Prostate gland (tissue), 2 donors: ENCODE measurements around the gene FCHSD2. TPM values are rescaled to one million over a fixed set of nuclear protein-coding genes. Genes with fewer than 3 reads are reported as not detected.

ENCODE experiments used
- DNase-seq: peaks from one replicate; pipeline ENCODE4 v3.0.0-alpha.2; 2019; ENCODE audit warnings: low spot score
- H3K27ac ChIP-seq, 2 donors: fragments of 200-600 bp; sonication (generic); 2 replicates each; pipeline ENCODE4 v1.5.1; 2017 to 2019
- H3K27me3 ChIP-seq: fragments of 200-600 bp; sonication (generic); replicated peaks from 2 replicates; pipeline ENCODE4 v1.5.1; 2019; ENCODE audit not compliant: insufficient read depth
- H3K36me3 ChIP-seq, 2 donors: fragments of 200-600 bp; sonication (generic); 1 replicate in 1 of 2; 2 replicates in 1 of 2; pipeline versions ENCODE4 v1.5.1 to v1.8.1; 2017 to 2019
- H3K4me1 ChIP-seq: fragments of 200-600 bp; sonication (generic); replicated peaks from 2 replicates; pipeline ENCODE4 v1.5.1; 2019
- H3K4me3 ChIP-seq, 2 donors: fragments of 200-600 bp; sonication (generic); 2 replicates each; pipeline ENCODE4 v1.5.1; 2017 to 2019
- H3K9me3 ChIP-seq: fragments of 200-600 bp; sonication (generic); 2 replicates; pipeline ENCODE4 v1.5.1; 2017
- POLR2A ChIP-seq: fragments of 450-650 bp; IDR thresholded peaks from one replicate; pipeline ENCODE4 v1.6.1; 2016; ENCODE audit warnings: antibody characterized with exemption, mild to moderate bottlenecking
- POLR2AphosphoS5 ChIP-seq: sonication (generic); formaldehyde crosslinking; IDR thresholded peaks from one replicate; pipeline ENCODE4 v1.6.1; 2017; ENCODE audit warnings: antibody characterized with exemption
- WGBS: methylation state at CpG from one replicate; pipeline ENCODE4 v1.1.5; 2018; 5-methylcytosine and 5-hydroxymethylcytosine counted together
- intact Hi-C: fragments of 100-400 bp; cut with DNase I; formaldehyde crosslinking; loops from one replicate; pipeline ENCODE4 v1.14.2; 2022
- total RNA-seq, 2 donors: library from RNA; depleted of rRNA; stranded (reverse); fragments of >200 nt; gene quantifications; one replicate each; pipeline ENCODE4 v1.1.0, GENCODE V29; 2016
- TF ChIP-seq, protein P1 (sequence below), 4 experiments: fragments of 200-600 bp in 2 of 4; fragments of 450-650 bp in 2 of 4; sonication (generic) in 2 of 4; IDR thresholded peaks; 1 replicate in 3 of 4; 2 replicates in 1 of 4; pipeline ENCODE4 v1.5.1; 2016 to 2019; ENCODE audit warnings: antibody characterized with exemption in 4 of 4, mild to moderate bottlenecking in 2 of 4, moderate library complexity in 2 of 4

The FCHSD2 gene
- total RNA-seq, 2 donors from 2014 or later, result 9.9 to 45.3 TPM

DNA sequence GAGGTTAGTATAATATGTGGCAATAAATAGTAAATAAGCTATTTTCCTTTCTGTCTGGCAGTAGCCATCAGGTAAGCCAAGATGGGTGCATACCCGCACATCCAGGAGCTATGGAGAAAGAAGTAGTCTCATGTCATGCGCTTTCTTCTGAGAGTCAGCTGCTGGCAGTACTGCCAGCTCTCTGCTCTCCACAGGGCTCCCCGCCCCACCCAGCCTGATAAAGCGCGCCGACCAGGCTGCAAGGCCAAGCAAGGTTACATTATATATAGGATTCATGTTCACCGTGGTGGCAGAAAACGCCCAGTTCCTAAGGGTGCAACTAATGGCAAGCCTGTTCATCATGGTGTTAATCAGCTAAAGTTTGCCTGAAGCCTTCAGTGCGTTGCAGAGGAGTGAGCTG is 201.7 kb downstream of the FCHSD2 start:
- H3K27me3 ChIP-seq, result peaks cover 4% of the 10 kb centered on the region
- no peaks in the 10 kb centered on the region for H3K4me1 ChIP-seq
- H3K4me3 ChIP-seq, result no peak overlapping the region
- no peaks in the 10 kb centered on the region for H3K36me3 ChIP-seq
- 94% methylated on average over 9 of the region's 9 CpGs for WGBS
- no peak for TF ChIP-seq POLR2AphosphoS5
- no peak for TF ChIP-seq POLR2A
- intact Hi-C loops, result no loop called here
- no peak overlapping the region for H3K27ac ChIP-seq
- no peak for DNase-seq
- no peaks in the 10 kb centered on the region for H3K9me3 ChIP-seq

DNA sequence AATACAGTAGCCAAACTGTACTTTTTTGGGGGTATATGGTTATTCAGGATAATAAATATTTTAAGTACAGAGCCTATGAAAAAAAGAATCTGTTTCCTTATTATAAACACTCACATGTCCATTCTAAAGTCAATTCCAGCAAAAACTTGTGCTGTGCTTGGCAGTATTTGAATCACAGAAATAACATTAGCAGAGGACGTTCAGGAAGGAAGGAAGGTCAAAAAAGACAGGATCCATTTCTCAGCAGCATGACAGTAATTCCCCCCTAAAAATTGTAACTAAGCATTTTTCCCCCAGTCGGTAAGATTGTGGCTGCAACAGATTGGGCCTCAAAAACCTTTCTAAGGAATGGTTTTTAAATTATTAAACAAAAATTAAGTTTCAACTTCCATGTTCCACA is 203.1 kb downstream of the FCHSD2 start:
- Histone ChIP-seq H3K4me3 (no peak overlapping the region), H3K36me3 (no peaks in the 10 kb centered on the region), H3K4me1 (no peaks in the 10 kb centered on the region), H3K9me3 (no peaks in the 10 kb centered on the region), H3K27ac (no peak overlapping the region), H3K27me3 (peaks cover 4% of the 10 kb centered on the region)
- DNase-seq, result no peak
- 82% methylated on average over 2 of the region's 2 CpGs for WGBS
- intact Hi-C loops, result no loop called here
- TF ChIP-seq POLR2A, result no peak
- TF ChIP-seq, protein P1, sequence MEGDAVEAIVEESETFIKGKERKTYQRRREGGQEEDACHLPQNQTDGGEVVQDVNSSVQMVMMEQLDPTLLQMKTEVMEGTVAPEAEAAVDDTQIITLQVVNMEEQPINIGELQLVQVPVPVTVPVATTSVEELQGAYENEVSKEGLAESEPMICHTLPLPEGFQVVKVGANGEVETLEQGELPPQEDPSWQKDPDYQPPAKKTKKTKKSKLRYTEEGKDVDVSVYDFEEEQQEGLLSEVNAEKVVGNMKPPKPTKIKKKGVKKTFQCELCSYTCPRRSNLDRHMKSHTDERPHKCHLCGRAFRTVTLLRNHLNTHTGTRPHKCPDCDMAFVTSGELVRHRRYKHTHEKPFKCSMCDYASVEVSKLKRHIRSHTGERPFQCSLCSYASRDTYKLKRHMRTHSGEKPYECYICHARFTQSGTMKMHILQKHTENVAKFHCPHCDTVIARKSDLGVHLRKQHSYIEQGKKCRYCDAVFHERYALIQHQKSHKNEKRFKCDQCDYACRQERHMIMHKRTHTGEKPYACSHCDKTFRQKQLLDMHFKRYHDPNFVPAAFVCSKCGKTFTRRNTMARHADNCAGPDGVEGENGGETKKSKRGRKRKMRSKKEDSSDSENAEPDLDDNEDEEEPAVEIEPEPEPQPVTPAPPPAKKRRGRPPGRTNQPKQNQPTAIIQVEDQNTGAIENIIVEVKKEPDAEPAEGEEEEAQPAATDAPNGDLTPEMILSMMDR (IDR thresholded peaks at IDR 0.05), result no peak
- TF ChIP-seq POLR2AphosphoS5, result no peak

DNA sequence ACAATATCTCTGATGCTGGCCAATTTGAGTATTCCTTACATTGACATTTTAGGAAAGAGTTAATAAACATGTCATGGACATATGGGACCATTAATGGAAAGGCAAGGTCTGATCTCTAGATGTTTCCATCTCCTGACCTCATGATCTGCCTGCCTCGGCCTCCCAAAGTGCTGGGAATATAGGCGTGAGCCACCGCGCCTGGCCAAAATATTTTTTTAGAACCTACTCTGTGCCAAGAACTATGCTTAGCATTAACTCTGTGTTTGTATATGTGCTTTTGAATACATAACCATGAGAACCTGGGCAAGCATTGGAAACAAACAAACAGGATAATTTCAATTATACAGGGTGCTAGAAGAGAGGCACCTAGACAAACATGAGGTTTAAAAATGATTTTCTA is 204.7 kb downstream of the FCHSD2 start:
- whole genome bisulfite sequencing, result 91% methylated on average over 4 of the region's 4 CpGs
- intact Hi-C loops, result no loop called here
- DNase-seq, result no peak

DNA sequence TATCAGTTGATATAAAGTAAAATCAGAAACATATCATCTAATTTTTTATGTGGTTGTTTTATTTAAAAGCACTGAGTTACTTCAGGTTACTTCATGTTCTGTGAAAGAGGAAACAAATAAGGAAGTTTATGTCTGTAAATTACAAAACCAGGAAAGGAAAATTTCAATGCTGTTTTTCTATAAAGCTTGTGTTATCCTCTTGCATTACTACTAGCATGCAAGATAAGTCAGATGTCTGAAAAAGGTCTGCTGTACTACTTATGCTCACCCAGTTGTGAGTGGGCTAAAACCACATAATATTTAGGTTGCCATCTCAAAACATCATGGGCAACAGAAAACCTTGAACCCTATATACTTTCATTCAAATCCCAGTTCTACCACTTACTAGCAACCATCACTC is 206.4 kb downstream of the FCHSD2 start:
- Histone ChIP-seq H3K4me1 (no peaks in the 10 kb centered on the region), H3K27ac (no peak overlapping the region), H3K27me3 (peaks cover 4% of the 10 kb centered on the region), H3K36me3 (no peaks in the 10 kb centered on the region), H3K9me3 (no peaks in the 10 kb centered on the region), H3K4me3 (no peak overlapping the region)
- intact Hi-C loops, result no loop called here
- TF ChIP-seq, protein P1 (IDR thresholded peaks at IDR 0.05), result no peak
- TF ChIP-seq POLR2AphosphoS5 (no peak), POLR2A (no peak)
- DNase-seq, result no peak

More for the DNA sequence above, 204.7 kb downstream of the FCHSD2 start:
- Histone ChIP-seq H3K4me1 (no peaks in the 10 kb centered on the region), H3K4me3 (no peak overlapping the region), H3K27me3 (peaks cover 4% of the 10 kb centered on the region), H3K36me3 (no peaks in the 10 kb centered on the region), H3K9me3 (no peaks in the 10 kb centered on the region), H3K27ac (no peak overlapping the region)
- no peak for TF ChIP-seq POLR2AphosphoS5
- no peak for TF ChIP-seq POLR2A
- TF ChIP-seq, protein P1 (IDR thresholded peaks at IDR 0.05), result no peak

DNA sequence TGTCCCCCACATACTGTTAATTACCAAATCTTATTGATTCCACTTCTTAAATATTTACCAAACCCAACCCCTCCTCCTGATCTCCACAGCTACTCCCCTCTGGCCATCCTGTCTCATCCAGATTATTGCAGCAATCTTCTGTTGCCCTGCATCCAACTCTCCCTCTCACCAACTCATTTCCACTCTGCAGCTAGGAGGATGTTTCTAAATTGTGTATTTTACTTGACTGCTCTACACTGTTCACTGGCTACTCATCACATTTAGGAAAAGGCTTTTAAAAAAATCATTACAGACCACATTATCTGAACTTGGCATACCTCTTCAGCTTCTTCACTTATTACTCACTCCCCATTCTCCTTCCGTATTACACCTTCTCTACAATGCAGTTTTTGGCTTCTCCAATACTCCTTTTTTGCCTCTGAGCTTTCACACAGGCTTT is 210.0 kb downstream of the FCHSD2 start:
- no peaks in the 10 kb centered on the region for H3K36me3 ChIP-seq
- intact Hi-C loops, result no loop called here
- WGBS, result 79% methylated on average over 1 of the region's 1 CpG
- H3K4me3 ChIP-seq, result no peak overlapping the region
- no peaks in the 10 kb centered on the region for H3K4me1 ChIP-seq
- no peaks in the 10 kb centered on the region for H3K27me3 ChIP-seq
- H3K27ac ChIP-seq, result no peak overlapping the region
- DNase-seq, result no peak
- TF ChIP-seq POLR2AphosphoS5 (no peak), POLR2A (no peak)
- TF ChIP-seq, protein P1 (IDR thresholded peaks at IDR 0.05), result no peak
- H3K9me3 ChIP-seq, result no peaks in the 10 kb centered on the region
